HG03432 (cell line): ENCODE data around the gene MRPL43.

Experiments
- ATAC-seq: cut with Tn5 transposase; IDR thresholded peaks from one replicate; pipeline ENCODE4 v1.9.1; 2021; ENCODE audit warnings: mild to moderate bottlenecking, moderate library complexity; ENCODE audit not compliant: unreplicated experiment

Gene MRPL43

GRCh38 chr10:101020427-101021075 lies 33.3 kb upstream of the MRPL43 start:
- ATAC-seq, result no peak

DNA sequence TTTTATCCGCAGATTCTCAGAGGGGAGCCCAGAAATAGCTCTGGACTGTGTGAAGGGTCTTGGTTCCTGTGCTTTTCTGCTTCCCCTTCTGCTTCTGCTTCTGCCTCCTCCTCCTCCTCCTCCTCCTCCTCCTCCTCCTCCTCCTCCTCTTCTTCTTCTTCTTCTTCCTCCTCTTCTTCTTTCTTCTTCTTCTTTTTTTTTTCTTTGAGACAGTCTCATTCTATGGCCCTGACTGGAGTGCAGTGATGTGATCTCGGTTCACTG lies 32.1 kb upstream of the MRPL43 start:
- ATAC-seq, result no peak

DNA sequence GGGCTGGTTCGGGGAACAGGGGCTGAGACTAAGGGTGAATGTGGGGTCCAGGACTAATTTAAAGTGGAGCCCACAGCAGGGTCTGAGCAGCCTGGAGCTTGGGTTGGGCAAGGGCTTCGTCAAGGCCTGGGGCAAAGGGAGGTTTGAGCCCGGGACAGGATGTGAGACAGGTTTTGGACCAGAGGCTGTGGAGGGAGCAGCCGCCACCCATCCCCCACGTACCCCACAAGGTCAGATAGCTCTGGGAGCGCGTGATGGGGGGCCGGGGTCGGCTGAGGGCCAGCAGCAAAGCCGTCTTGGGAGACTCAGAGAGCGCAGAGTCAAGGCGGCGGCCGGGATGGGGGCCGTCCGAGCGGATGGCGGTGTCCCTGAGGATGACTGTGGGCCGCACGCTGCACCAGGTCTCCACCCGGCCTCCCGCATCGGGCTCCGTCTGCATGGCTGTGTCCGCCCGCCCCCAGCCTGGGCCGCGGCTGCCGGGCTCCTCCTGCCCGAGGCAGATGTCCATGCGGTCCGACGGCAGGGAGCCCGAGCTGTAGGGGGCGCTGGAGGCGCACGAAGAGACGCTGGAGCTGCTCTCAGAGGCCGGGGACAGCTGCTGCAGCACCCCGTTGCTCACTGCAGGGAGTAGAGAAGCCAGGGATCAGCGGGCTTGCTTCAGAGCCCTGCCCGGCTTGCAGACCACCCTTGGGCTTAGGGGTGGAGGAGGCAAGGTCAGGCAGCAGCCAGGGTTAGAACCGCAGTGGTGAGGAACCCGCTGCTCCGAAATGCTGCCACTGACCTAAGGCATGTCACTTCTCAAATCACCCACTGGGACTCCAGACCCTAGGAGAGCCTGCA lies 31.5 kb upstream of the MRPL43 start:
- no peak for ATAC-seq

GRCh38 chr10:101018118-101018599 lies 30.9 kb upstream of the MRPL43 start:
- ATAC-seq, result no peak

DNA sequence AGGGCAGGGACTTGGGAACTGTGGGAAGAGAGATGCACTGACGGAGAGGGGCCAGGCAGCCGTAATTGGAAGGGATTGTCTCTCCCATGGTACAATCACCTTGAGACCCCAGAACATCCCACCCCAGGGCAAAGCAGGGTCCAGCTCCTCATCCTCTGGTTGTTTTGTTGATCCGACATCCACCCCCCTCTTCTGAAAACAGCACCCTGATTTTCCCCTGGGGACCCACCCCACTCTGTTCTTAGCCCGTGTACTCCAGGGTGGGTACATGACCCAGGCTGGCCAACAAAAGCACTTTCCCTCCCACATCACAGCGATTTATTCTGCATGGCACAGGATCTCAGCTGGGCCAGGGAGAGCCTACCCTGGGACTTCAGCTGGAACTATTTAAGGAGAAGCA lies 29.5 kb upstream of the MRPL43 start:
- no peak for ATAC-seq

DNA sequence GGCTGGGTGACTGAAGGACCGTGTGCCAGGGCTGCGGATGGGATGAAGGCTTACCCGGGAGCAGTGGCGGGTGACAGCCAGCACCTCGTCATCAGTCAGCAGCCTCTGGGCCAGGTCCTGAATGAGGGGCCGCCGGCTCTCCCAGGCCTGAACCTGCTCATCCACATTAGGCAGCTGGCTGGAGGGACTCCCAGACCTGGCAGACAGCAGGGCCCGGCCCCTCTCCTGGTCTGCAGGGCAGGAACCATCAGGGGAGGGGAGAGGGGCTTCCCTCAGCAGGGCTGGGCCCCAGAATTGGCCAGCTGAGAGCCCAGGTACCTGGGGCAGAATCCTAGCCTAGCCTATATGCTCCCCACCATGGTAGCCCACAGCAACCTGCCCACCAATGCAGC lies 28.3 kb upstream of the MRPL43 start:
- no peak for ATAC-seq

DNA sequence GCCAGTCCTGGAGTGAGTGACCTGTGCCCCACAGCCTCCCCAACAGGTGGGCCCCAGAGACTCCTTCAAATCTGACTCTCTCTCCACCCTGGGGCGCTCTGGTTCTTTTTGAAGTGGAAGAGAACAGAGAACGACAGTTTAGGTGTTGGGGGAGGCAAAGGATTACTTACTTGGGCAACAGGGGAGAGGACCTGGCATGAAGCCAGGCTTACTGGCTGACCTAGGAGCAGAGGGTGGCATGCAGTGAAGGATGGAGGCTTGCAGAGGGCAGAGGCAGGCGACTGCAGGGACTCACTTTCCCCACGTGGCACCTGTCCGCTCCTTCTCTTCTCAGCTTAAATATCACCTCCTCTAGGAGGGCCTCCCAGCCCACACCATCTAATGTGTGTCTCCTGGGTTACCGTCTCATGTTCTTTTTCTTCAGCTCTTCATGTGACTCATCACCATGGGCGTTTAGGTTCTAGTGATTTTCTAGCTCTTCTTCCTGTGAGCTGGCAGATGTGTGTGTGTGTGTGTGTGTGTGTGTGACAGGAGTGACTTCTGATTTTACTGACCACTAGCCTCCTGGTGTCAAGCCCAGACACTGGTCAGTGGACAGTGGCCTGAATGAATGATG lies 27.8 kb upstream of the MRPL43 start:
- no peak for ATAC-seq

GRCh38 chr10:101014230-101014884 lies 27.1 kb upstream of the MRPL43 start:
- peak; percentile 43 for ATAC-seq

DNA sequence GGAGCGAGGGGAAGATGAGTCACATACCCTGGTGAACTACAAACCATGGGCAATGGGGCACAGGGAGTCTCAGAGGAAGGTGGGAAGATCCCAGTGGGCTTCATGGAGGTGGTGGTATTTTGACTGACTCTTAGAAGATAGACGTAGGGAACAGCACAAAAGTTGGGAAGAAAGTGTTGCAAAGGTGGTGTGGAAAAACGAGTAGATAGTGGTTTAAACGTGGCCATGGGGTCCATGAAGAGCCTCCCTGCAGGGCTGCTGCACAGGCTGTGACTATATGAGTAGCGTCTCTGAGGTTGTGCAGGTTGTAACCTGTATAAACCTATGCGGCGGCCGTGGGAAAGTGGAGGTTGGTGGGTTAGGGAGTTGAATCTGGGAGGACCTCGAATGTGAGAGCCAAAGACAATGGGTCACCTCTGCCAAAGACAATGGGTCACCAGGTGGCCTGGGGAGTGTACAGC lies 26.1 kb upstream of the MRPL43 start:
- no peak for ATAC-seq

DNA sequence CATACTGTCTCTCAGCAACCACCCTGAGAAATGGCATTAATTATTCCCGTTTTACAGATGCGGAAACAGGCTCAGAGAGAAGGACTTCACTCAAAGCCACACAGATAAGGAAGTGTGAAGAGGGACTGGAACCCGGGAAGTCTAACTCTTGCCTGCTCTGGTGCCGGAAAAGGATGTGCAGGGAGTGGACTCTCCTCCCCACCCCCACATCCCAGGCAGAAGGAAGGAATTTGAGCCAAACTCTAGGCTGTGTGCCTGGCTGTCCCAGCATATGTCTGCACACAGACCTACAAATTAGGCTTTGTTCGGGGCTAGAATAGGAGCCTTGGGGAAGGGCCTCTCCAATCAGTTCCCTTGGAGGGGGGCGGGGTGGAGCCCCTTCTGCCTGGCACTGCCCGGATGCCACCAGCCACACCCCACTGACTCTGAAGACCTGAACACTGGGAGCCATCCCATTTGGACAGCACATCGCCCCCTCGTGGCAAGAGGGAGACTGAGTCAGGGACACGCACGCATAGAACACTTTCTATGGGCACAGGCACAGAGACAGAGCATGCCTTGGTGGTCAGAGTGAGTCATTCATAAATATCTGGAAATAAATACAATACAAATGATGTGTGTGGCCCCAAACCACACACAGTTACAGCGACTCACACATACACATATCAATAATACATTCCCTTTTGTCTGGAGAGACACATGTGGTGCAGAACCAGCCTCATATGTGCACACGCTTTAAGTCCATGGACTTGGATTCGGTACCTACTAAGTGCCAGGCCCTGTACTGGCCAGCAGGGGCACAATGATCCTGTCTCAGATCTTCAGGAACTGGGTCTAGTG lies 25.4 kb upstream of the MRPL43 start:
- peak; percentile 77 for ATAC-seq

DNA sequence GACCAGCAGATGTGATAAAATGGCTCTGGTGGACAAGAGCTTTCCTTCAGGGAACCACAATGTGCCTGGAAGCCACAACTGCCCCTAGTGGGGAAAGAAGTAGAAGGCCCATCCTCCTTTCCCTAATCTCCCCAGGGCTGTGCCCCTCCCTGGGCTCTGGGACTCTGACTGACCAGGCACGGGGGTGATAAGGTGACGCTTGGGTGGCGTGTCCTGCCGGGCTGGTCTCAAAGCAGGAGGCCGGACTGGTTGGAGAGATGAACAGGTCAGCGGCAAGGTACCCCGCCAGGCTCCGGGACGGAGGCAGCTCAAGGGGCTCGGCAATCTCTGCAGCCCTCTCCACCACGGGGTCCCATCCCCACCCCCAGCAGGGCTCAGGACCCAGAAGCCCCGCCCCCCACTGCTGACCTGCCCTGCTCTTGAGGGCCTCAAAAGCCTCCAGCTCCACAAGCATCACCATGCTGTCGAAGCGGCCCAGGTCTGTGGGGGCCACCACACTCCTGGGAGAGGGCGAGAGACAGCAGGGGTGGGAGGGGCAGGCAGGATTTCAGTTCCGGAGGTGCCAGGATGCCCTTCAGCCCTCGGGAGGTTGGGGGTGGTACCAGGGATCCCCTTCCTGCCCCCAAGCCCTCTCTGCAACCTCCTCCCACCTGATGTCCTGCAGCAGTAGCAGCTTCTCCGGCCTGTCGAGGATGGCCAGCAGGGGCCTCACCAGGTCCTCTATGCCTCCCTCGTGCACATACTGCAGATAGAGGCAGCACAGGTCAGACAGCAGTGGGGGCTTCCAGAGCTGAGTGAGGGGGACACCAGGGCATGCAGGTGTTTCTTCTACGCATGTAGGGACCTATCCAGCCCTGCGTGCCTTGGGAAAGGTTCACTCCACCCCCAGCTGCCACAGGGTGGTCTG lies 24.5 kb upstream of the MRPL43 start:
- ATAC-seq, result no peak

DNA sequence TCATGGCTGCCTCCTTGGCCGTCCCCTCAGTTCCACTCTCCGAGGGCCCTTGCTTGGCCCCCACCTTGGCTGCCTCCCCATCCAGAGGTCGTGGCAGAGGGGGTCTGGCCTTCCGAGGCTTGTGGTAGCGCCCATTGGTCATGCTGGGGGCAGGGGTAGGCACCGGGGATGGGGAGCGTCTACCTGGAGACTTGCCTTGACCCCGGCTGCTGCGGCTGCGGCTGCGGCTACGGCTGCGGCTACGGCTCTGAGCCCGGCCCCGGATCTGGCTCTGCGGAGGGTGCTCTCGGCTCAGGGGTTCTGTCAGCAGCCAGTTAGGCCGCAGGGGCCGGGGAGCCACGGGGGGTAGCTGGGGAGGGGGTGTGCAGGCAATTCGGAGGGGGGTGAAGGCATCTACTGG lies 23.0 kb upstream of the MRPL43 start:
- no peak for ATAC-seq

- ATAC-seq, result no peak
Observed at GRCh38 chr10:101008823-101009423, 21.6 kb upstream of the MRPL43 start.

DNA sequence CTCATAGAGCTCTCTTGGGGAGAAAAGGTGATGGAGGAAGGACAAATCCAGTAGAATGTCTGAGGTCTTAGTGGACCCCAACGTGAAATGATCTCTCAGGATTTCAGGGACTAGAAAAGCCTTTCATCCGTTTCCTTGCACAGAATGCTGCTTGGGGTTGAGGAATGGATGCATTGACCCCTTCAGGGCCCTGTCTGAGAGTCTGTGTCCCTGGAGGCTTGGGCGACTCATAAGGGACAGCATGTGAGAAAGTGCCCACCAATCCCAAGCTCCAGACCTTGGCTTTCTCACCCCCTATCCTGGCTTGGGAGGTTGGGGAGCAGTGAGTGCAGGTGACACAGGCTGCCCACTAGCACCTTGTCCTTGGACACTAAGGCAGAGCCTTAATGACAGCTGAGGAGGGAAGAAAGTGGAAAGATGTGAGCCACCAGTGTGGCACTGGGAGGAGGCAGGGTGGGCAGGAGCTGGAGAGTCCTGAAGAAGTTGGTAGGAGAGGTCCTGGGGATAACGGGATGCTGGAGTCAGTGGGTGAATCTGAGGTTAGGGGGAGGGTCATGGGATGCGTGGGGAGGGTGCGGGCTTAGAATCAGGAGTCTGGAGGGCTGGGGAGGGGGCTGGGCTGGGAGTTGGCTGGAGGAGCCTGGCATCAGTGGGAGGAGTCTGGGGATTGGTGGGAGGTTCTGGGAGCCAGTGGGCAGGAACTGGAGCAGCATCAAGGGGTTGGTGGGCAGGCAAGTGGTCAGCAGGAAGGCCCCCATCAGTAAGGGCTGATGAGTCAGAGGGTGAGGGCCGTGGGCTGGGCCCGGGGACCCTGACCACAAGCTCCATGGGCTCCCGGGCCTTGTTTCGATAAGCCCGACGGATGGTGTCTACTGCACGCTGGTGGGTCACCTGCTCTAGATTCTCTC lies 20.9 kb upstream of the MRPL43 start:
- no peak for ATAC-seq

DNA sequence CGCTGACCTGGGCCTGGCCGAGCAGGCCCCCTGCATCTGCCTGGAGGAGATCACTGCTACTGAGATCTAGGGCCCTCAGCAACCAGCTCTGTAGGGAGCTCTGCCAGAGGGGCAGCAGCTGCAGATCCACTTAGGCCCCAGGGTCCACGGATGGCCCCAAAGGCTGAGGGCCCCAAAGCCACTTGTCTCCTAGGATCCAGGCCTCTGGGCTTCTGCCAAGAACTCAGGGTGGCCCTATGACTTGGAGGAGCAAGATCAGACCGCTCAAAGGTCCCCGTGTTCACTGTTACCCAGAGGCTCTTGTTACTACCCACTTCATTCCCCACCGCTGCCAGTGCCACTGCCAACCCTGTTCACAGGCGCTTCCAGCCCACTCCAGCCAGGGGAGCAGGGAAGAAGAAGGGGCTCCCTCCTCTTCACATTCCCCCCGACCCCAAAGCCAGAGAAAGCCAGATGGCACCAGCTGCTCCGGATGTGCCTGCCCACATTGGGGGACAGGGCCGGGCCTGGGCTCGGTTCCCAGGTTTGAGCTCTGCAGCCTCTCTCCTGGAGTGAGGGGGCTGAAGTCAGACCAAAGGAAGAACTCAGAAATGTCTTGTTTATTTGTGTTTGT lies 19.9 kb upstream of the MRPL43 start:
- ATAC-seq, result no peak

- no peak for ATAC-seq
Observed at GRCh38 chr10:101006593-101007098, 19.3 kb upstream of the MRPL43 start.

- ATAC-seq, result no peak
Observed at GRCh38 chr10:101005869-101006567, 18.7 kb upstream of the MRPL43 start.
